HG03457 (cell line): Measurements from ENCODE around the gene SPX.

Source experiments
- ATAC-seq: cut with Tn5 transposase; IDR thresholded peaks from one replicate; pipeline ENCODE4 v1.9.1; 2021; ENCODE audit warnings: moderate number of reproducible peaks; ENCODE audit not compliant: unreplicated experiment

The SPX gene, protein sequence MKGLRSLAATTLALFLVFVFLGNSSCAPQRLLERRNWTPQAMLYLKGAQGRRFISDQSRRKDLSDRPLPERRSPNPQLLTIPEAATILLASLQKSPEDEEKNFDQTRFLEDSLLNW

DNA sequence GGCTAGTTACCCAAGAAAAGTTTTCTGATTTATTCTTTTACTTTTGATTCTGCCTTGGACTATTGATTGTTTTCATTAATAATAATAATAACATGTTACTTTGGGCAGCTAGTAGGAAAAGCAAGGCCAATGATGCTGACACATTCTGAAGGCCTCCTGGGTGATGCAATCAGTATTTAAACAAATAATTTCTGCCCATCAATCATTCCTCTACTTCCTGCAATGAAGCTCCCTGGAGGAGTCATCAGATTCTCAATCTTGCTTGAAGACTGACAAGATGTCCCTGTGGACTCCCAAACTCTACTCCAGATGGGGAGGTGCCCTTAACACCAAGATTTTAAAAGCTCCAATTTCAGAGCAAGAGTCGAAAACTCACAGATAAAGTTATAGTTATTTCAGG is at the start of gene SPX:
Gene SPX (plus strand): TSS at position 244 of the 400 bp plus-strand sequence. CDS start 177 bp downstream, outside the sequence.
- no peak for ATAC-seq

DNA sequence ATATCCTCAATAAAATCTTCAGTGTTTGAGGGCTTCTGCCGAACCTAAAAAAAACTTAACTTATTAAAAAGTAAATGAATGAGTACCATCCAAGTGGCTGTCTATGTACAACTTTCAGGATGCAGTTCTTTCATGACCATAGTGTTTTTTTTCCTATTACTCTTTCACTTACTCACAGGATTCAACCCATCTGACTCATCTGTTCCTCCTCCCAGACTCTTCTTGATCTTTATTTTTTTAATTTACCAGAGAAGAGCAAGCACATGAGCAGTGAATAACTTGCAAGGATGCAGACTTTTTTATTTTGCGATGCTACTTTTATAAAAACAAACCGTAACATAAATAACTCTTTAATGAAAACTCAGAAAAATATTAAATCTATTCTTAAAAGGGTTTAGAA is 49.1 kb upstream of the SPX start:
- ATAC-seq: no peak

DNA sequence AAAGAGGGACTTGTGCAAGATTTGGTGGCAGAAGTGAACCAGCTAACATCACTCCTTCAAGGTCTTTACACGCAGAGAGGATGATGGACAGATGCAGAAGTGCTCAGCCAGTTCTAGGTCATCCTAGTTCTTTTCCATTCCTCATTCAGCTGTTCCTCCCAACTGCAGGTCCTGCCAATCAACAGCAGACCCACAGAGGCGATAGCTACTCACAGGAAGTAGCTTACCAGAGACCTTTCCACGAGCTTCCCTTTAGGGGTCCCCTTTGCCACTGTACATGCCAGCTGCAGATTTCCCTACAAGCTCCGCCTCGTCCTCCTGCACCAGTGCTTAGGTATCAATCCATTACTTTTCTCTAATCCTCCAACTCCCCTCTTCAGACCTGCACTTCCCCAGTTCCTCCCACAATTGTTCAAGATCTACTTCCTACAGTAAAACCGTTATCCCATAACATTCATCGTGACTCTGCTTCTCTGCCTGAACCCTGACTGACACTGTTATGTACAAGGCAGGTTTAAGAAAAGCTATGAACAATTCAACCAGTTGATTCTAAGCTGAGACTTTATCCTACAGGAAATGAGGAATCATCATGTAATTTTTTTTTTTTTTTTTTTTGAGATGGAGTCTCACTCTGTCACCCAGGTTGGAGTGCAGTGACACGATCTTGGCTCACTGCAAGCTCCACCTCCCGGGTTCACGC is 47.2 kb upstream of the SPX start:
- ATAC-seq: no peak

DNA sequence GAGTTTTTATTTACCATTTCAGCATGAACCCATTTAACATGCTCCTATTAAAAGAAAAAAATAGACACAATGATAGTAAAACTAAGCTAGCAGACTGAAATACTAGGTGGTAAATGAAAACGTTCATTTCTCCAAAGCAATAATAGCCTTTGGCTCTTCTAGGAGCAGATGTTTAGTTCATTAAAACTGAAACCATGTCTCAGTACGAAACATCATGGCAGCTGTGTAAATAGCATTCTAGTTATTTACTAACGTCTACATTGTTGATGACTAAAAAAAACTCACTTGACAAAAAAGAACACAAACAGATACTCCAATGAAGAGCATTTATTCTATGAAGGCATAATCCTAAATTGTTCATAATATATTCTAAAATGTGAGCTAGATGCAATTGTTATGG is 42.6 kb upstream of the SPX start:
- no peak for ATAC-seq

DNA sequence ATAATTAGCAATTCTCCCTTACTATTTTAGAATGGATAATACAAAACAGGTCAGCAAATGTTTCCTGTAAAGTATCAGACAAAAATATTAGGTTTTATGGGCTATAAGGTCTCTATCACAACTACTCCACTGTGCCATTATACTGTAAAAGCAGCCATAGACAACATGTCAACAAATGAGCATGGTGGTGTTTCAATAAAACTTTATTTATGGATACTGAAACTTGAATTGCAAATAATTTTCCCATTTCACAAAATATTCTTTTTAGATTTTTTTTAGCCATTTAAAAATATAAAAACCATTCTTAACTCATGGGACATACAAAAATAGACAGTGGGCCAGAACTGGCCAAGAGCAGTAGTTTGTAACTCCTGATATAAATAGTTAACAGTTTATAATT is 40.1 kb upstream of the SPX start:
- no peak for ATAC-seq

DNA sequence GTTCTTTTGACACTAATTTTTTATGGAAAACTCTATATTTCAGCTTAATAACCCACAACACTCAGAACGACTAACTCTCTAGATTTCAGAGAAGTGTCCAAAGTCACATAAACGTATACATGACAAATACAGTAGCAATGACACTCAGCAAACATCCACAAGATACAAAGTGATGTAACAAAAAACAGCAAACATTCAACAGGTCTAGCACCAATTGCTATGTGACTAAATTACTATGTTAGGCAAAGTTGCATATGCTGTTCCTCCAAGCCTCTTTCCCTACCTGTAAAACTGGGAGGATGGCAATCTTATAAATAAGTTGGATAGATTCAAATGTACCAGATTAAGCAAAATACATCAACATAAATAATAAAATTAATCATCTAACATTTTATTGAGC is 26.3 kb upstream of the SPX start:
- ATAC-seq: no peak

DNA sequence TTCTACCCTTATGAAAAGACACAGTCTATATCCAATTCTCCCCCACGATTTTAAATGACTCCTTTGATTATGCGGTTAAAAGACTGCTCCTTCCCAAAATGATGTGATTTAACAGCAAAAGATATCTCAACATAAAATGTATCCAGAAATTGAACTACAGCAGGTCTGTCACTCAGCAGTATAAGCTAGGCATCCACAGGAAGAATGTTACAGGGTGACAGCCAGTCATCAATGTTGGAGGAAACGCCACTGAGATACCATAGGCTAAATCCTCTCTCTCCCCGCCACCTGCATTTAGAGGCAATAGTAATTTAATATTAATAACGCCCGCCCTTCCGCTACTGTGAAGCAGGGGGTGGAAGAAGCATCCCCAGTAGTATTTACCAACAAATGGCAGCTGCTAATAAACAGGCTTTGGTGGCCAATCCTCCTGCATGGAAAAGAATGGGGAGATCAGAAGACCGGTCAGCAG is 25.3 kb upstream of the SPX start:
- peak; percentile 4 for ATAC-seq

DNA sequence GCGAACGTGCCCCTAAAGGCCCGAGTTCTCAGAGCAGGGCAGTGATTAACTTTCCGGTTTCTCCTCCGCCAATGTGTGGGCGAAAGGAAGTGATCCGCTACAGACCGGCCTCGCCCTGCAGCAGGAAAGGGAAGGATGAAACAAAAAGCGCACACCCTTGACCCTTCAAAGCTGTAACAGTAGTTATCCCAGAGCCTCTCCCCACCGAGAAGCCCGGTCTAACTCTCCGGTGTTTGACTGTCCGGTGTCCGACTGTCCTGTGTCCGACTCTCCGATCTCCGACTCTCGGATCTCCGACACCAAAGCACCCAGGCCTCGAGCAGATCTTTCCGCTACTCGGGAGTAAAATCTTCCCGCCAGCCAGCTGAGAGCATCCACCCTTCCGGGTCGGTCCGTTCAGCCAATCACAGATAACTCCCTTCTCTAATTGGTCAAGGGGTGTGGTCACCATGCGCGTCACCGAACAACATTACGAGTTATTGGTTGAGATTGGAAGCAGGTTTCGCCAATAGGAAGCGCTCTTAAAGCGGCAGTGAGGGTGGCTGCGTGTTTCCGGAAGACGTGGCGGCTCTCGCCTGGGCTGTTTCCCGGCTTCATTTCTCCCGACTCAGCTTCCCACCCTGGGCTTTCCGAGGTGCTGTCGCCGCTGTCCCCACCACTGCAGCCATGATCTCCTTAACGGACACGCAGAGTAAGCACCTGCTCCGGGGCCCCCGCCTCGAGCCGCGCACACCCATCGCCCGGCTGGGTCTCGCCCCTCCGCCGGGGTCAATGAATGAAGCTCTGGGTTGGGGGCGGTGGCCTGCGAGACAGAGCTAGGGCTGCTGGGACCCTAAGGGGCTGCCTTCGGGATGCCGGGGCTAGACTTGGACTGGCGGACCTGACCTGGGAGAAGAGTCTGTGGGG is 24.6 kb upstream of the SPX start, which contains the start of the genes GOLT1B and RECQL:
Gene GOLT1B (plus strand): TSS at position 532 of the 906 bp plus-strand sequence. CDS start 135 bp downstream, at position 667.
Gene RECQL (minus strand): TSS at position 378 of the 906 bp plus-strand sequence. CDS start 2,065 bp downstream, outside the sequence.
- ATAC-seq: peak; percentile 98

DNA sequence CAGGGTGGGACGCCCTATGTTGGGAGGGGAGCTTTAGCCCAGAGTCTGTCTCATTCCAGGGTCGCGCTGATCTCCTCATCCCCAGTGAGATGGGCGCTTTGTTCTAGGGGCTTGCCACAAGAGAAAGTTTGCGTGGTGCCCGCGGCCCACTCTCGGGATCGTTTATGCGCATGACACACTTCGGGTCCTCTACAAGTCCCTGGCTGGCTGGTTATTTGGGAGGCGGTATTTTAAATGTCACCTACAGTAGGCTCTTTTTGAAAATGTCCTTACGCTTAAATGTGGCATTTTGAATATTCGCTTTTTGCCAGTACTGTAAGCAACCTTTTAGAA is 24.0 kb upstream of the SPX start:
- ATAC-seq: no peak

DNA sequence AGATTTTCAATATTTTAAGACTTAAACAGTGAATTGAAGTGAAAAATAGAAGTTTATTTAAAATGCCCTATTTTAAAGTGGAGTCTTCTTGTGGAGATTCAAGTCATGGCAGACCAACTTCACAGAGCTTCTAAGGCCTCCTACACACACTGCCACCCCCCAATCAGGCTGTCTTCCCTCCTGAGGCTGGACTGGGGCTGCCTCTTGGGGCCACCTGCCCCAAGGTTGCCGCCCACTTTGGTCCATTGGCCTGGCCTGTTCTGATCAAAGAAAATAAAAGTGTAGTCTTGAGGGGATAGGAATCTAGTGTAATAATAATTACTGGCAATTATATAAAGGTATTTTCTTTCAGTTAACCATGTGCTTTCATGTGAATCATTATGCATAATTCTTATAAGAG is 23.2 kb upstream of the SPX start:
- ATAC-seq: no peak

DNA sequence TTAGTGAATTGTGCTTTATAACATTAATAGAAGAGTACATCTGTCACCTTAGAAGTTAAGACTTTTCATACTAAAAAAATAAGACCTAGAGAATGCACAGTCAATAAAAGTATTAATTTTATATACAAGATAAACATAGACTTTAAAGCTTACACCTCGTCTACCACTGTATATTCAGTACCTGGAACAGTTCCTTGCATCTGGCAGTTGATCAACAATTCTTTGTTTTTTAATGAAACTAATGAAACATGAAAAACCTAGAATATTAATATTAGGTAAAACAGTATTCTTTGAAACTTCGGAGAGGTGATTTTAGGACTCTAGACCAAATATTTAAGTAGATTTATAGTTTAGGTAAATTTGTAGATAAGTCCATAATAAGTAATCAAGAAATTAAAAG is 20.2 kb upstream of the SPX start:
- no peak for ATAC-seq

DNA sequence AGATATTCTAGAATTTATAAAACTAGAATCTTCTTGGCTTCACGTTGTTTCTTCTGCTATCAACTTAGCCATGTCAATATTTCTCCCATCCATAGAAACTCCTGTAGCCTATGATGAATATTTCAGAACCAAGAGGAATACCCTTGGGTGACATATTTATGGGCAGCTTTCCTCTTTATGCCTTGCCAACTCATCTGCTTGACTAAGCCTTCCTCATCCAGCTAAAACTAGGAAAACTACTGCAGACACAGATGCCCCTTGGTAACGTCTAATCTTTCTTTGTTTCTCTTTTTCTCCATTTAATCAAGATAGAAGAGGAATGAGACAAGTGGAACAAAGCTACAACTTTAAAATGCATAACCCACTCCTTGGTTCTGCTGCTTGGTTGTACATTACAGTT is 18.2 kb upstream of the SPX start:
- ATAC-seq: no peak

DNA sequence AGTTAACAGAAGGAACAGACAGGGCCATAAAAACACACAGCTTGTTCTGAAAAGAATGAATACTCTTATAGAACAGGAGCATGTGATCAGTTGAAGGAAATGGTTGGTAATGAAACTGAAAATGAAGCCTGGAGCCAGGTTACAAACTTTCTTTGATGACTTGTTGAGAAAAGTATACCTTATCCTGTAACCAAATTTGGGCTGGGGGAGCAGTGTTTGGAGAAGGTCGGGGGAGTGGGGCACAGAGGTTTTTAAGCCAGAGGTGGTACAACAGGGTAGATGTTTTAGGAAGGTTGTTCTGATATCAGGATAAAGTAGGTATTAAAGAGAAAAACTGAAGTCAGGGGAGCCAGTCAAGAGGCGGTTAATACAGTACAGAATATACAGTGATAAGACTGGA is 16.3 kb upstream of the SPX start:
- peak; percentile 90 for ATAC-seq

DNA sequence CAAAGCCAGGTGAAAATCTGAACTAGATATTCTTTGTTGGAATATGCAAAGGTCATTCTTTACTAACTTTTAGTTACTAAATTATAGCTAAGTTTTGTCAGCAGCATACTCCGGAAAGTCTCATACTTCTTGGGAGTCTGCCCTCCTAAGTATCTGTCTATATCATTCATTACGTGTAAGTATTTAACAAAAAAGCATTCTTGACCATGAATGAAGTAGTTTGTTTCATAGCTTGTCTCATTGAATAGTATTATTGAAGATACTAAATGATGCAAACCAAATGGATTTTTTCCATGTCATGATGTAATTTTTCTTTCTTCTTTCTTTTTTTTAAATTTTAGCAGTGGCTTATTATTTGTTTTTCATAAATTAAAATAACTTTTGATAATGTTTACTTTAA is 9.8 kb upstream of the SPX start:
- ATAC-seq: no peak

DNA sequence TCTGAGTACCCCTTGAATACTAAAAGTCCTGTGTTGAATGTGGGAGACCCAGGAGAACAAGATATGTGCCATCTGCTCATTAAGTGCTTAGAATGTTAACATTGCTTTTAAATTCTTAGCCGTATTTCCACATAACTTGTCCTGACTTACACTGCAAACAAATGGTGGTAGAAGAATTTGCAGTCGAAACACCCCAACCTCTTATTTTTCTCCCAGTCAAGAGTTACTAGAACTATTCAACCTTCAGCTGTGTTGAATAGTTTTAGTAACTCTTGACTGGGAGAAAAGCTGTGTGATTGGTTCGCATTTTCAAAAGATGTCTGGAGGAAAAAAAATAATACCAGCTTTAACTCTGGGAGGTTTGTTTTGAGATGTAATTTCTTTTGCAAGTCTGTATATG is 7.6 kb upstream of the SPX start:
- ATAC-seq: no peak

DNA sequence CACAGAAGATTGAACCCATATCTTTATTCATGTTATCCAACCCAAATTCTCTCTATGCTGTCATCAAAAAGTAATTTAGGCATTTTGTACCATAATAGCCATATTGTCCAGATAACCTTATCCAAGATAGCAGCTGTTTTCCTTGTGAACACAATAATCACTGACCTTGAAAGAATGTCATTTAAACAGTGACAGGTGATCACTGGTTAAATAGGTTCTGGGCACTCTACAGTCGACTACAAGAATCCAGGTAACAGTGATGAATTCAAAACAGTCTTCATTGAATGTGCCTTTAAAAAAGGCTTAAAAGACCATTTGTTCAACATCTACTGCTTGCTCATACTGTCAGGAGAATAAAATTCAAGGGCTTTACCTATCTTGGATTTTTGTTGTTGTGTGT is 4.6 kb upstream of the SPX start:
- ATAC-seq: no peak

DNA sequence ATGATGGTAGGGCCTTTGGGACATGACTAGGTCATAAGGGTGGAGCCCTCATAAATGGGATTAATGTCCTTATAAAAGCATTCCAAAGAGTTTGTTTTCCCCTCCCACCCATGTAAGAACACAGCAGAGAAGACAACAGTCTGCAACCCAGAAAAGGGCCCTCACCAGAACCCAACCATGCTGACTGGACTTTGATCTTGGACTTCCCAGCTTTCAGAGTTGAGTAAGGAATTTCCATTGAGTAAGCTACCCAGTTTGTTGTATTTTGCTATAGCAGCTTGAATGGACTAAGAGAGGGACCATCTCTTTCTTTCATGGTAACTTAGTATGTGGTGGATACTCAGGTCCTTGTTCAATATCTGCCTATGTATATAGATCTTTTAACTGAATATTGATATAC is 2.9 kb upstream of the SPX start:
- ATAC-seq: no peak

DNA sequence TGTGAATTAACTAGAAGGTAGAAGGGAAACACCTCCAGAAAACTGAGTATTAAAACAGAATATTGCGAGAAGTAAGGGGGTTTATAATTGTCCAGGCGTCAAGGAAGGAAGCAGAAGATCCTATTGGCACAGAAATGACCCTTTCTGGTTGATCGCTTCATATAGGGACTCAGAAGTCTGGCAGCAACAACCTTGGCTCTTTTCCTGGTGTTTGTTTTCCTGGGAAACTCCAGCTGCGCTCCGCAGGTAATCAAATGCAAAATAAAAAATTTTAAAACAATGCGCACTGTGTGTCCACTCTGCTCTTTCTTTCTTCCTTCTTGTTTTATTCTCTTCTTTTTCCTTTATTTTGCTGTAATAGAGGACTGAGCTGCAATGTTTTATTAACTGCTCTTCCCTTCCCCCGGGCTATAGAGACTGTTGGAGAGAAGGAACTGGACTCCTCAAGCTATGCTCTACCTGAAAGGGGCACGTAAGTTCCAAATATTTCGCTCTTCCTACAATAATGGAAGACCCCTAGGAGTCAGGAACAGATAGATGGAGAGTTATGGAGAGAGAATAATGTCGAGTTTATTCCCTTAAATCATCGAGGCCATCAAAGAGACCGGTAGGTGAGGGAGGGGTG is 737 bp downstream of the SPX start:
- ATAC-seq: no peak

DNA sequence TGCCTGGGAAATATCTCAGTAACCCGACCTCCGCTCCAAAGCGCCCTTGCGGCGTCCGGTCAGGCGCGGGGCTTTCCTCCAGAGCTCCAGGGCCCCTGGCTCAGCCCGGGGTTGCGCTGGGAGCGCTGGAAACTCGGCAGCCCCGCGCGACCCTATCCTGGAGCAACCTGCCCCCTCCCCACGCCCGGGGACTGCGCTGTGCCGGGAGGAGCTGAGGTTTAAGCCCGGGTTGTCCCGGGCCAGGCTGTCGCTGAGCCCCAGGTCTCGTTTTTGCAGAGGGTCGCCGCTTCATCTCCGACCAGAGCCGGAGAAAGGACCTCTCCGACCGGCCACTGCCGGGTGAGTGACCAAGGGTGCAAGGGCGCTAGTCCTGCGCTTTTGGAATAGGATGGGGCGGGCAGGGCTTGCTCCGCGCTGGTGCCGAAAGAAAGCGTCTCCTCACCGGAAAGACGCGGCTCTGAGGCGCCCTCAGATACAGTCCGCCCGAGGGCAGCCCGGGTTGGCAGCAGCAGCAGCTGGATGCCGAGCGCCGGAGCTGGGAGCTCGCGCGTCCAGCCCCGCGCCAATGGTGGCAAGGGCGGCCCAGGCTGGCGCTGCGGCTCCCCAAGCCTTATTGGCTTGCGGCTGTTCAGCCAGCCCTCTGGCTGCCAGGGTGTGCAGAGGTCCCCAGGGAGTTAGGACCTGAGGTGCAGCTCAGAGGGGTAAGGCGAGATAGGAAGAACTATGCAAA is 1.5 kb downstream of the SPX start:
- ATAC-seq: peak; percentile 98

DNA sequence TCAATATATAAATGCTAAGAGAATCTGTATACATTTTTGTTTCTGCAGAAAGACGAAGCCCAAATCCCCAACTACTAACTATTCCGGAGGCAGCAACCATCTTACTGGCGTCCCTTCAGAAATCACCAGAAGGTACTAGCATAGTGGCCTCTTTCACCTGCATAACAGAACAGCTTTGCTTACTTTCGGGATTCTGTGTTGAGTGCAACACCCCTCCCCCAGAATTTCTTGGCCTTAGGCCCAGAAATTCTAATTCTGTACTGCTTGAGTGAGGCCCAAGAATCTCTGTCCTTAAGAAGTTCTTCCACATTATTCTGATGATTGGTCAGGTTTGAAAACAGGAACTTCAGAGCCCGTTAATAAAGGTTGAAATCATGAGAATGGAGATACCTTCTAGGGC is 2.9 kb downstream of the SPX start:
- no peak for ATAC-seq

DNA sequence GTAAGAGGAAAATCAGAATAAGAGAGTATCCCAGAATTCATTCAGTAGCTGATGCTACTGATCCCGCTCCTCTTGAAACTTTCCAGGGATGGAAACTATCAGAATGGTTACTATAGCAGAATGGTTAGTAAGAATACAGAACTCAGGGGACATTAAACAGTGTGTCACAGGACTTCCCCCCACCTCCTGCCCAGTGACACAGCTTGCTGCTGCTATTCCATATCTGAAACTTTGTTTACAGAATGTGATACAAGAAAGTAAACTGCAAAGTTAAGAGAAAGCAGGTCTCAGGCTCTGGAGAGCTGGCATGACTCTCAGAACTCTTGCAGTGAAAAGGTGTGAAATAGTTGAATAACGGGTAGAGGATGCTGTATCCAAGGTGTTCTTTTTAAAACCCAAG is 3.4 kb downstream of the SPX start:
- no peak for ATAC-seq
